Astrocyte (in vitro differentiated cells and primary cell): ENCODE results near the gene USF3.

Source experiments
- CTCF ChIP-seq: IDR thresholded peaks from 2 replicates; pipeline ENCODE4 v1.5.1; 2011; ENCODE audit warnings: low read depth, mild to moderate bottlenecking, inconsistent platforms, low read length, moderate library complexity; ENCODE audit not compliant: insufficient read depth
- EZH2 ChIP-seq: IDR thresholded peaks from 2 replicates; pipeline ENCODE4 v1.6.1; 2012; ENCODE audit warnings: mild to moderate bottlenecking, low read length, inconsistent platforms; ENCODE audit not compliant: insufficient read depth

GRCh38 chr3:113625834-113626233 lies 70.6 kb downstream of the USF3 start:
- TF ChIP-seq CTCF, result no peak
- no peak for TF ChIP-seq EZH2
